HG03520 (cell line): ENCODE measurements around the gene BANF2.

Source experiments
- ATAC-seq: cut with Tn5 transposase; IDR thresholded peaks from one replicate; pipeline ENCODE4 v1.9.1; 2021; ENCODE audit warnings: mild to moderate bottlenecking, moderate library complexity; ENCODE audit not compliant: unreplicated experiment

BANF2 gene

GRCh38 chr20:17663486-17663885 is 36.3 kb upstream of the BANF2 start:
- no peak for ATAC-seq

- no peak for ATAC-seq
Measured at GRCh38 chr20:17664025-17664633, 35.6 kb upstream of the BANF2 start.

- no peak for ATAC-seq
Measured at GRCh38 chr20:17665756-17666155, 34.0 kb upstream of the BANF2 start.

- ATAC-seq, result no peak
Measured at GRCh38 chr20:17666481-17666880, 33.3 kb upstream of the BANF2 start.

- no peak for ATAC-seq
Measured at GRCh38 chr20:17667445-17667844, 32.3 kb upstream of the BANF2 start.

GRCh38 chr20:17668432-17668831 is 31.3 kb upstream of the BANF2 start:
- no peak for ATAC-seq

- ATAC-seq, result no peak
Measured at GRCh38 chr20:17669306-17669931, 30.3 kb upstream of the BANF2 start.

GRCh38 chr20:17671011-17671410 is 28.8 kb upstream of the BANF2 start:
- ATAC-seq, result no peak

GRCh38 chr20:17671565-17671964 is 28.2 kb upstream of the BANF2 start:
- no peak for ATAC-seq

GRCh38 chr20:17673084-17673483 is 26.7 kb upstream of the BANF2 start:
- no peak for ATAC-seq

GRCh38 chr20:17674722-17675518 is 24.8 kb upstream of the BANF2 start:
- ATAC-seq, result no peak

GRCh38 chr20:17675519-17676377 is 24.0 kb upstream of the BANF2 start:
- ATAC-seq, result no peak

- no peak for ATAC-seq
Measured at GRCh38 chr20:17676378-17676759, 23.4 kb upstream of the BANF2 start.

- no peak for ATAC-seq
Measured at GRCh38 chr20:17676942-17677341, 22.8 kb upstream of the BANF2 start.

GRCh38 chr20:17678295-17678694 is 21.5 kb upstream of the BANF2 start:
- no peak for ATAC-seq

GRCh38 chr20:17678886-17679285 is 20.9 kb upstream of the BANF2 start:
- no peak for ATAC-seq

GRCh38 chr20:17679941-17680835 is 19.6 kb upstream of the BANF2 start:
- ATAC-seq, result no peak

GRCh38 chr20:17680836-17681725 is 18.7 kb upstream of the BANF2 start:
- ATAC-seq, result peak; percentile 32

GRCh38 chr20:17681726-17682102 is 18.1 kb upstream of the BANF2 start:
- peak; percentile 9 for ATAC-seq
